Neural cell (in vitro differentiated cells): ENCODE measurements around the gene PALMD. TPM values are rescaled to one million over a fixed set of nuclear protein-coding genes. Genes with fewer than 3 reads are reported as not detected.

Experiments used
- H2AFZ ChIP-seq: fragments of 200-600, 300-800 bp; sonication (generic), shearing (Covaris generic); 2 replicates; pipeline ENCODE4 v1.6.0; 2014; ENCODE audit warnings: low read depth, mild to moderate bottlenecking, antibody characterized with exemption, low read length, moderate library complexity
- H3F3A ChIP-seq: fragments of 200-600 bp; shearing (Covaris generic); 2 replicates; pipeline ENCODE4 v1.6.1; 2016; ENCODE audit warnings: mild to moderate bottlenecking, moderate library complexity, mixed read lengths, antibody characterized with exemption, low read length; ENCODE audit not compliant: insufficient read depth, poor library complexity, severe bottlenecking
- H3K27ac ChIP-seq: fragments of 200-600, 300-800 bp; sonication (generic), shearing (Covaris generic); 2 replicates; pipeline ENCODE4 v1.5.1; 2014; ENCODE audit warnings: mild to moderate bottlenecking, low read length, moderate library complexity
- H3K27me3 ChIP-seq: fragments of 300-800, 200-600 bp; sonication (generic), shearing (Covaris generic); 2 replicates; pipeline ENCODE4 v1.6.0; 2014; ENCODE audit warnings: mild to moderate bottlenecking, low read depth, low read length, moderate library complexity; ENCODE audit not compliant: insufficient read depth
- H3K36me3 ChIP-seq: fragments of 300-800, 200-600 bp; sonication (generic), shearing (Covaris generic); 2 replicates; pipeline ENCODE4 v1.5.1; 2014; ENCODE audit warnings: mild to moderate bottlenecking, antibody characterized with exemption, low read length, moderate library complexity; ENCODE audit not compliant: insufficient read depth
- H3K4me2 ChIP-seq: fragments of 300-800, 200-600 bp; sonication (generic), shearing (Covaris generic); 2 replicates; pipeline ENCODE4 v1.6.0; 2014; ENCODE audit warnings: mild to moderate bottlenecking, low read length
- H3K4me3 ChIP-seq: fragments of 300-800, 200-600 bp; sonication (generic), shearing (Covaris generic); 2 replicates; pipeline ENCODE4 v1.5.1; 2014; ENCODE audit warnings: mild to moderate bottlenecking, low read length, moderate library complexity
- H3K79me2 ChIP-seq: fragments of 200-600 bp; shearing (Covaris generic); replicated peaks from 2 replicates; pipeline ENCODE4 v1.6.0; 2014; ENCODE audit warnings: mild to moderate bottlenecking, low read length, moderate library complexity; ENCODE audit not compliant: insufficient read depth
- H3K9ac ChIP-seq: fragments of 300-800, 200-600 bp; sonication (generic), shearing (Covaris generic); 2 replicates; pipeline ENCODE4 v1.6.1; 2016; ENCODE audit warnings: mild to moderate bottlenecking, low read length, mixed read lengths
- H3K9me2 ChIP-seq: fragments of 200-600 bp; shearing (Covaris generic); 2 replicates; pipeline ENCODE4 v1.6.1; 2016; ENCODE audit warnings: mild to moderate bottlenecking, low read length, mixed read lengths; ENCODE audit not compliant: insufficient read depth
- H3K9me3 ChIP-seq: fragments of 200-600, 300-800 bp; sonication (generic), shearing (Covaris generic); 2 replicates; pipeline ENCODE4 v1.6.1; 2016; ENCODE audit warnings: mild to moderate bottlenecking, mixed run types, low read length, moderate library complexity, mixed read lengths
- H4K20me1 ChIP-seq: fragments of 200-600 bp; shearing (Covaris generic); 2 replicates; pipeline ENCODE4 v1.6.1; 2016; ENCODE audit warnings: mild to moderate bottlenecking, mixed run types; ENCODE audit not compliant: insufficient read depth
- EP300 ChIP-seq: fragments of 450-650 bp; conservative IDR thresholded peaks from 2 replicates; pipeline ENCODE4 v1.6.1; 2014; ENCODE audit warnings: antibody characterized with exemption, mild to moderate bottlenecking, moderate library complexity; ENCODE audit not compliant: poor library complexity, severe bottlenecking
- EZH2 ChIP-seq: fragments of 200-600, 300-800 bp; shearing (Covaris generic), sonication (generic); IDR thresholded peaks from 2 replicates; pipeline ENCODE4 v1.6.1; 2014; ENCODE audit warnings: antibody characterized with exemption, low read length, borderline replicate concordance, mild to moderate bottlenecking; ENCODE audit not compliant: insufficient read depth, poor library complexity, severe bottlenecking
- MXI1 ChIP-seq: fragments of 450-650 bp; conservative IDR thresholded peaks from 2 replicates; pipeline ENCODE4 v1.6.1; 2014; ENCODE audit warnings: antibody characterized with exemption, mild to moderate bottlenecking; ENCODE audit not compliant: poor library complexity, severe bottlenecking
- POLR2AphosphoS5 ChIP-seq: IDR thresholded peaks from 2 replicates; pipeline ENCODE4 v1.6.1; 2012
- RAD21 ChIP-seq: fragments of 450-650 bp; conservative IDR thresholded peaks from 2 replicates; pipeline ENCODE4 v1.6.1; 2014; ENCODE audit warnings: antibody characterized with exemption, mild to moderate bottlenecking, moderate library complexity
- SMC3 ChIP-seq: fragments of 450-650 bp; conservative IDR thresholded peaks from 2 replicates; pipeline ENCODE4 v1.6.1; 2014; ENCODE audit warnings: antibody characterized with exemption, mild to moderate bottlenecking, moderate library complexity; ENCODE audit not compliant: poor library complexity
- TAF1 ChIP-seq: IDR thresholded peaks from 2 replicates; pipeline ENCODE4 v1.6.1; 2012; ENCODE audit warnings: low read depth
- polyA plus RNA-seq: library from polyadenylated mRNA; depleted of rRNA; stranded (reverse); fragments of >200 nt; gene quantifications from 2 replicates; pipeline ENCODE4 v1.2.3, GENCODE V29; 2014
- TF ChIP-seq, protein P1 (sequence below): IDR thresholded peaks from 2 replicates; pipeline ENCODE4 v1.6.1; 2012; ENCODE audit warnings: borderline replicate concordance
- TF ChIP-seq, protein P2 (sequence below): fragments of 450-650 bp; IDR thresholded peaks from 2 replicates; pipeline ENCODE4 v1.5.1; 2014; ENCODE audit warnings: antibody characterized with exemption, mild to moderate bottlenecking, moderate library complexity; ENCODE audit not compliant: poor library complexity, severe bottlenecking

The PALMD gene
- polyA plus RNA-seq, 1 donor from 2014 or later: 19.4 TPM

DNA sequence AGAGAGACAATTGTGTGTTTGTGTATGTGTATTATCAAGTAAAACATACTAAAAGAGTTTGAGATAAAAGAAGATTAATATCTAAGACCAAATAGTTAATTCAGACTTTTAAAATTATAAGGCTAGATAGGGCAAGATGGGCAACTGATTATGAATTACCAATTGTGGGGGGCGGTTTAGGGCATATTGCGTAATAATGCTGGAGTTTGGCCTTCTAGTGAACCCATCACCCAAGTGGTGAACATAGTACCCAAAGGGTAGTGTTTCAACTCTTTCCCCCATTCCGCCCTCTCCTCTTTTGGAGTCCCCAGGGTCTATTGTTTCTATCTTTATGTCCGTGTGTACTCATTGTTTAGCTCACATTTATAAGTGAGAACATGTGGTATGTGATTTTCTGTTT lies 65.1 kb downstream of the PALMD start:
- H2AFZ ChIP-seq: no peak overlapping the region
- no peaks in the 10 kb centered on the region for H4K20me1 ChIP-seq
- H3K36me3 ChIP-seq: no peaks in the 10 kb centered on the region
- TF ChIP-seq TAF1 (no peak), SMC3 (no peak), EP300 (no peak), EZH2 (no peak), MXI1 (no peak), POLR2AphosphoS5 (no peak)
- TF ChIP-seq, protein P1, sequence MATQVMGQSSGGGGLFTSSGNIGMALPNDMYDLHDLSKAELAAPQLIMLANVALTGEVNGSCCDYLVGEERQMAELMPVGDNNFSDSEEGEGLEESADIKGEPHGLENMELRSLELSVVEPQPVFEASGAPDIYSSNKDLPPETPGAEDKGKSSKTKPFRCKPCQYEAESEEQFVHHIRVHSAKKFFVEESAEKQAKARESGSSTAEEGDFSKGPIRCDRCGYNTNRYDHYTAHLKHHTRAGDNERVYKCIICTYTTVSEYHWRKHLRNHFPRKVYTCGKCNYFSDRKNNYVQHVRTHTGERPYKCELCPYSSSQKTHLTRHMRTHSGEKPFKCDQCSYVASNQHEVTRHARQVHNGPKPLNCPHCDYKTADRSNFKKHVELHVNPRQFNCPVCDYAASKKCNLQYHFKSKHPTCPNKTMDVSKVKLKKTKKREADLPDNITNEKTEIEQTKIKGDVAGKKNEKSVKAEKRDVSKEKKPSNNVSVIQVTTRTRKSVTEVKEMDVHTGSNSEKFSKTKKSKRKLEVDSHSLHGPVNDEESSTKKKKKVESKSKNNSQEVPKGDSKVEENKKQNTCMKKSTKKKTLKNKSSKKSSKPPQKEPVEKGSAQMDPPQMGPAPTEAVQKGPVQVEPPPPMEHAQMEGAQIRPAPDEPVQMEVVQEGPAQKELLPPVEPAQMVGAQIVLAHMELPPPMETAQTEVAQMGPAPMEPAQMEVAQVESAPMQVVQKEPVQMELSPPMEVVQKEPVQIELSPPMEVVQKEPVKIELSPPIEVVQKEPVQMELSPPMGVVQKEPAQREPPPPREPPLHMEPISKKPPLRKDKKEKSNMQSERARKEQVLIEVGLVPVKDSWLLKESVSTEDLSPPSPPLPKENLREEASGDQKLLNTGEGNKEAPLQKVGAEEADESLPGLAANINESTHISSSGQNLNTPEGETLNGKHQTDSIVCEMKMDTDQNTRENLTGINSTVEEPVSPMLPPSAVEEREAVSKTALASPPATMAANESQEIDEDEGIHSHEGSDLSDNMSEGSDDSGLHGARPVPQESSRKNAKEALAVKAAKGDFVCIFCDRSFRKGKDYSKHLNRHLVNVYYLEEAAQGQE: no peak
- TF ChIP-seq, protein P2, sequence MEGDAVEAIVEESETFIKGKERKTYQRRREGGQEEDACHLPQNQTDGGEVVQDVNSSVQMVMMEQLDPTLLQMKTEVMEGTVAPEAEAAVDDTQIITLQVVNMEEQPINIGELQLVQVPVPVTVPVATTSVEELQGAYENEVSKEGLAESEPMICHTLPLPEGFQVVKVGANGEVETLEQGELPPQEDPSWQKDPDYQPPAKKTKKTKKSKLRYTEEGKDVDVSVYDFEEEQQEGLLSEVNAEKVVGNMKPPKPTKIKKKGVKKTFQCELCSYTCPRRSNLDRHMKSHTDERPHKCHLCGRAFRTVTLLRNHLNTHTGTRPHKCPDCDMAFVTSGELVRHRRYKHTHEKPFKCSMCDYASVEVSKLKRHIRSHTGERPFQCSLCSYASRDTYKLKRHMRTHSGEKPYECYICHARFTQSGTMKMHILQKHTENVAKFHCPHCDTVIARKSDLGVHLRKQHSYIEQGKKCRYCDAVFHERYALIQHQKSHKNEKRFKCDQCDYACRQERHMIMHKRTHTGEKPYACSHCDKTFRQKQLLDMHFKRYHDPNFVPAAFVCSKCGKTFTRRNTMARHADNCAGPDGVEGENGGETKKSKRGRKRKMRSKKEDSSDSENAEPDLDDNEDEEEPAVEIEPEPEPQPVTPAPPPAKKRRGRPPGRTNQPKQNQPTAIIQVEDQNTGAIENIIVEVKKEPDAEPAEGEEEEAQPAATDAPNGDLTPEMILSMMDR: no peak
- no peak overlapping the region for H3K4me3 ChIP-seq
- no peaks in the 10 kb centered on the region for H3K9me2 ChIP-seq
- no peaks in the 10 kb centered on the region for H3K79me2 ChIP-seq
- no peaks in the 10 kb centered on the region for H3F3A ChIP-seq
- H3K27me3 ChIP-seq: no peaks in the 10 kb centered on the region
- no peak overlapping the region for H3K4me2 ChIP-seq
- no peaks in the 10 kb centered on the region for H3K9me3 ChIP-seq
- no peak overlapping the region for H3K27ac ChIP-seq
- no peak overlapping the region for H3K9ac ChIP-seq

DNA sequence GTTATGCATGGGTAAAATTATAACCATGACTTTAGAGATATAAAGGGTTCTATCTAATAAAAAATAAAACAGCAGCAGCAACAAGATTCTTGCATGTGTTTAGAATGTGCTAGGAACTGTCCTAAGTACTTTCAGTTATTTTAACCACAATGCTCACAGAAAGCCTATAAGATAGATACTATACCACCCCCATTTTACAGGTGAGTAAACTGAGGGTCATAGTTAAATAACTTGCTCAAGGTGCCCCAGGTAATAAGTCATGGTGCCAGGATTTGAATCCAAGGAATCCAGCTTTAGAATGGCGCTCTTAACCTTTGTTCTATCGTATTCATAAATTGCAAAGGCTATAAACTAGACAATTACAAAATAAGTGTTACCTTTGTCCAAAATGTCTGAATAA lies 67.1 kb downstream of the PALMD start:
- no peaks in the 10 kb centered on the region for H4K20me1 ChIP-seq
- no peaks in the 10 kb centered on the region for H3K9me2 ChIP-seq
- H2AFZ ChIP-seq: no peak overlapping the region
- H3K27me3 ChIP-seq: no peaks in the 10 kb centered on the region
- no peak for TF ChIP-seq SMC3
- TF ChIP-seq POLR2AphosphoS5: no peak
- TF ChIP-seq, protein P1: no peak
- no peak for TF ChIP-seq EZH2
- TF ChIP-seq EP300: no peak
- TF ChIP-seq TAF1: no peak
- no peak for TF ChIP-seq MXI1
- TF ChIP-seq, protein P2: no peak
- TF ChIP-seq RAD21: no peak
- no peak overlapping the region for H3K4me3 ChIP-seq
- no peaks in the 10 kb centered on the region for H3K9me3 ChIP-seq
- no peak overlapping the region for H3K9ac ChIP-seq
- no peak overlapping the region for H3K4me2 ChIP-seq
- H3K36me3 ChIP-seq: no peaks in the 10 kb centered on the region
- no peak overlapping the region for H3K27ac ChIP-seq
- no peaks in the 10 kb centered on the region for H3F3A ChIP-seq
- no peaks in the 10 kb centered on the region for H3K79me2 ChIP-seq
